Neural cell (in vitro differentiated cells): ENCODE measurements around the gene OPRM1.

Experiments
- CTCF ChIP-seq: fragments of 450-650 bp; IDR thresholded peaks from 2 replicates; pipeline ENCODE4 v1.5.1; 2014; ENCODE audit warnings: antibody characterized with exemption, mild to moderate bottlenecking, moderate library complexity; ENCODE audit not compliant: poor library complexity, severe bottlenecking
- EP300 ChIP-seq: fragments of 450-650 bp; conservative IDR thresholded peaks from 2 replicates; pipeline ENCODE4 v1.6.1; 2014; ENCODE audit warnings: antibody characterized with exemption, mild to moderate bottlenecking, moderate library complexity; ENCODE audit not compliant: poor library complexity, severe bottlenecking
- EZH2 ChIP-seq: fragments of 200-600, 300-800 bp; shearing (Covaris generic), sonication (generic); IDR thresholded peaks from 2 replicates; pipeline ENCODE4 v1.6.1; 2014; ENCODE audit warnings: antibody characterized with exemption, low read length, borderline replicate concordance, mild to moderate bottlenecking; ENCODE audit not compliant: insufficient read depth, poor library complexity, severe bottlenecking
- POLR2AphosphoS5 ChIP-seq: IDR thresholded peaks from 2 replicates; pipeline ENCODE4 v1.6.1; 2012
- REST ChIP-seq: IDR thresholded peaks from 2 replicates; pipeline ENCODE4 v1.6.1; 2012; ENCODE audit warnings: borderline replicate concordance
- TAF1 ChIP-seq: IDR thresholded peaks from 2 replicates; pipeline ENCODE4 v1.6.1; 2012; ENCODE audit warnings: low read depth

- TF ChIP-seq EP300 (no peak), EZH2 (no peak), CTCF (no peak), REST (no peak), POLR2AphosphoS5 (no peak), TAF1 (no peak)
Observed at GRCh38 chr6:154187714-154188113, 148.7 kb downstream of the OPRM1 start.
